GM18505 (cell line): Measurements from ENCODE around the gene NMNAT1.

ENCODE experiments used
- ATAC-seq: cut with Tn5 transposase; IDR thresholded peaks from one replicate; pipeline ENCODE4 v1.9.1; 2021; ENCODE audit not compliant: unreplicated experiment
- POLR2A ChIP-seq: IDR thresholded peaks from 4 replicates; pipeline ENCODE4 v1.6.1; 2011; ENCODE audit warnings: borderline replicate concordance; ENCODE audit not compliant: insufficient read depth, insufficient read length; ENCODE audit errors: extremely low read depth

The NMNAT1 gene

GRCh38 chr1:9942939-9943788 is at the start of gene NMNAT1, which contains the start of gene LZIC:
TSS of gene NMNAT1 (plus strand) at chr1:9943475. CDS start at chr1:9972074, 28,599 bp downstream.
TSS of gene LZIC (minus strand) at chr1:9943391. CDS start at chr1:9936619, 6,772 bp downstream.
- TF ChIP-seq POLR2A, result peak; percentile 97
- peak; percentile 90 for ATAC-seq

GRCh38 chr1:9894115-9894514 is 49.2 kb upstream of the NMNAT1 start:
- no peak for ATAC-seq
- no peak for TF ChIP-seq POLR2A

- TF ChIP-seq POLR2A, result no peak
- ATAC-seq, result no peak
Observed at GRCh38 chr1:9900142-9901043, 42.9 kb upstream of the NMNAT1 start.

- ATAC-seq, result no peak
- TF ChIP-seq POLR2A, result no peak
Observed at GRCh38 chr1:9901148-9902059, 41.9 kb upstream of the NMNAT1 start.

GRCh38 chr1:9902060-9902452 is 41.2 kb upstream of the NMNAT1 start:
- ATAC-seq, result no peak
- TF ChIP-seq POLR2A, result no peak

GRCh38 chr1:9903801-9904527 is 39.3 kb upstream of the NMNAT1 start:
- ATAC-seq, result no peak
- no peak for TF ChIP-seq POLR2A

GRCh38 chr1:9904596-9904995 is 38.7 kb upstream of the NMNAT1 start:
- no peak for ATAC-seq
- TF ChIP-seq POLR2A, result no peak

GRCh38 chr1:9905010-9905409 is 38.3 kb upstream of the NMNAT1 start:
- ATAC-seq, result no peak
- TF ChIP-seq POLR2A, result no peak

- no peak for TF ChIP-seq POLR2A
Observed at GRCh38 chr1:9906466-9906865, 36.8 kb upstream of the NMNAT1 start.

GRCh38 chr1:9907441-9907840 is 35.8 kb upstream of the NMNAT1 start:
- TF ChIP-seq POLR2A, result no peak
- no peak for ATAC-seq

More at GRCh38 chr1:9906466-9906865, 36.8 kb upstream of the NMNAT1 start:
- ATAC-seq, result no peak

- ATAC-seq, result no peak
- no peak for TF ChIP-seq POLR2A
Observed at GRCh38 chr1:9908871-9909233, 34.4 kb upstream of the NMNAT1 start.

GRCh38 chr1:9909234-9910046 is 33.8 kb upstream of the NMNAT1 start:
- no peak for ATAC-seq

GRCh38 chr1:9910076-9910422 is 33.2 kb upstream of the NMNAT1 start, which contains the start of gene CTNNBIP1:
TSS of gene CTNNBIP1 (minus strand) at chr1:9910269. CDS start at chr1:9872064, 38,205 bp downstream.
- ATAC-seq, result peak; percentile 78

More at GRCh38 chr1:9909234-9910046, 33.8 kb upstream of the NMNAT1 start:
- no peak for TF ChIP-seq POLR2A

More at GRCh38 chr1:9910076-9910422, 33.2 kb upstream of the NMNAT1 start, which contains the start of gene CTNNBIP1:
- peak; percentile 38 for TF ChIP-seq POLR2A
